Limb (tissue), 2 donors: Measurements from ENCODE around the gene SYTL3.
A peak's percentile ranks its signal among the peaks of the same experiment; 100 is the strongest.
"Not testable (repeated sequence)": the region's sequence is repeated elsewhere in the genome, so short reads cannot be mapped to it uniquely, and the experiment has no call there.

Source experiments
- DNase-seq, 2 donors: peaks; one replicate each; pipeline ENCODE4 v3.0.0-alpha.2; 2016; ENCODE audit errors: extremely low spot score in 2 of 2

Gene SYTL3

DNA sequence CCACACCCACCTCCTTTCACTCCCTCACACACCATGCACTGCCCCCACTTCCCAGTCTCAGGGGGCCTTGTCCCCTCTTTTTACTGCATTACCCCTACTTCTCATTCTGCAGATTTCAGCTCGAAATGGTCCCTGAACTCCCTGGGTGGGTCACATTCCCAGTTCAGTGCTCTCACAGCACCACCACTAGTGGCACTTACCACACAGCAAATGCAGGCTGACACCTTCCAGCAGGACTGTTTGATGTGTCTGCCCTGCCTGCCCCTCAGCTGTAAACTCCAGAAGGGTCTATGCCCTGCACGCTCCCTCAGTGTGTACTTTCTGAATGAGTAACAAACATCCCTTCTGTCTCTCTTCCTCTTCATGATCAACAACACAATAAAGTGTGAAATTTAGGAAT lies 9.3 kb upstream of the SYTL3 start:
- DNase-seq: no peak

- no peak for DNase-seq
Measured at GRCh38 chr6:158642097-158642601, 7.7 kb upstream of the SYTL3 start.

DNA sequence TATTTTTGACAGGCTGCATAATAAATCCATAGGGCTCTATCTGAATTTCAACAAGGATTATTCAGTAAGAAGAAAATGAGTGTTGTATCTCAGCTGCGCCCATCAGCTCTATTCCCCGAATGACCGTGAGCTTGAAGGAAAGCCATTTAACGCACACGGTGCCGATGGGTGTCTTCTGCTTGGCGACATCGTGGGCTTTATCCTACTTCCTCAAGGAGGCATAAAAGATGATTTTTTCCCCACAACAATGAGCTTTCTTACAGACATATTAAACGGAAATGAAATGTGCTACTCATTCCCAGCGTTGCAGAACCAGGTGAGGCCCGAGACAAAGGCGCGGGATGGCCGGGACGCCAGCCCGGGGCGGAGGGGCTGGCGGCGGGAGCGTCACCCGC lies 6.0 kb upstream of the SYTL3 start:
- DNase-seq: no peak

DNA sequence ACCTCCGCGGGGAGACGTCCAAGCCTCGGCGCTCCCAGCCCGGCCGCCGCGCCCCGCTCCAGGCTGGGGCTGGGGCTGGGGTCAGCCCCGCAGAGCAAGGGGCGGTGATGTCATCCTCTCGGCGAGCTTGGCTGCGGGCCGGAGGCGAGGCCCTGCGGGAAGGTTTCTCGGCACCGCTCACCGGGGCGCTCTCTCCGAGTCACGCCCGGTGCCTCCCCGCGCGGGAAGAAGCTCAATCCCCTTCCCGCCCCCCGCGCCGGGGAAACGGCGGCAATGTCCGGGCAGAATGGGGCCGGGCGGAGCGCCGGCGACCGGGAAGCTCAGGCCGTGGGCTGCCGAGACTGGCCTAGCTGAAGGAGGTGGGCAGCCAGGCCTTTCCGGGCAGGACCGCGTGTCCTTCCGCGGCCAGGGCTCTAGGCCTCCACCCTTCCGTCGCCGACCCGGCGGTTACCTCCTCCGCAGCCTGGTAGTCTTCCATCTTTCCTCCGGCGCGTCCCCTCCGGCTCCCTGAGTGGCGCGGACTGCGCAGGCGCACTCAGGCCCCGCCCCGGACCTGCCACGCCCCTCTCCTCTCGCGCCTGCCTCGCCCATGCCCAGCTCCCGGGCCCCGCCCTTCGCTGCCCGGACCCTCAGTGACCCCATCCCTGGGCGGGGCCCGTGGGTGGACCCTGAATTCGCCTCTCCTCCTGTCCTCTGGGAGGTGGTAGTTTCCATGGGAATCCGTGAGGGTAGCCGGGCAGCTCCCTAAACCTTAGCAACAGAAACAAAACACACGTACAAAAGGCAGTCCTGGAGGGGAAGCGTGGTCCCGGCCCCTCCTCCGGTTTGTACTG lies 5.4 kb upstream of the SYTL3 start, which contains the start of gene DYNLT1:
TSS of gene DYNLT1 (minus strand) at position 513 of the 833 bp plus-strand sequence. CDS start at position 478, 35 bp downstream.
- peak; percentile 91 to 98 for DNase-seq

- DNase-seq: no peak
Measured at GRCh38 chr6:158645064-158646022, 4.5 kb upstream of the SYTL3 start.

- no peak for DNase-seq
Measured at GRCh38 chr6:158646023-158646910, 3.6 kb upstream of the SYTL3 start.

GRCh38 chr6:158647501-158647900 lies 2.4 kb upstream of the SYTL3 start:
- DNase-seq: no peak

- DNase-seq: no peak
Measured at GRCh38 chr6:158648682-158649131, 1.1 kb upstream of the SYTL3 start.

DNA sequence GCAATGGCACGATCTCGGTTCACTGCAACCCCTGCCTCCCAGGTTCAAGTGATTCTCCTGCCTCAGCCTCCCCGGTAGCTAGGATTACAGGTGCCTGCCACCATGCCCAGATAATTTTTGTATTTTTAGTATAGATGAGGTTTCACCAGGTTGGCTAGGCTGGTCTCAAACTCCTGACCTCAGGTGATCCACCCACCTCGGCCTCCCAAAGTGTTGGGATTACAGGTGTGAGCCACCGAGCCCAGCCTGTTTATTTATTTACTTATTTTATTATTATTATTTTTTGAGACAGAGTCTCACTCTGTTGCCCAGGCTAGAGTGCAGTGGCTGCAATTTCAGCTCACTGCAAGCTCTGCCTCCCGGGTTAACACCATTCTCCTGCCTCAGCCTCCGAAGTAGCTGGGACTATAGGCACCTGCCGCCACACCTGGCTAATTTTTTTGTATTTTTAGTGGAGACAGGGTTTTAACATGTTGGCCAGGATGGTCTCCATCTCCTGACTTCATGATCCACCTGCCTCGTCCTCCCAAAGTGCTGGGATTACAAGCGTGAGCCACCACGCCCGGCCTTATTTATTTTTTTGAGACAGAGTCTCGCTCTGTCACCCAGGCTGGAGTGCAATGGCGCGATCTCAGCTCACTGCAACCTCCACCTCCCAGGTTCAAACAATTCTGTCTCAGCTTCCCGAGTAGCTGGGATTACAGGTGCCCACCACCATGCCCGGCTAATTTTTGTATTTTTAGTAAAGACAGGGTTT lies 2.3 kb downstream of the SYTL3 start:
- DNase-seq: not testable (repeated sequence)

DNA sequence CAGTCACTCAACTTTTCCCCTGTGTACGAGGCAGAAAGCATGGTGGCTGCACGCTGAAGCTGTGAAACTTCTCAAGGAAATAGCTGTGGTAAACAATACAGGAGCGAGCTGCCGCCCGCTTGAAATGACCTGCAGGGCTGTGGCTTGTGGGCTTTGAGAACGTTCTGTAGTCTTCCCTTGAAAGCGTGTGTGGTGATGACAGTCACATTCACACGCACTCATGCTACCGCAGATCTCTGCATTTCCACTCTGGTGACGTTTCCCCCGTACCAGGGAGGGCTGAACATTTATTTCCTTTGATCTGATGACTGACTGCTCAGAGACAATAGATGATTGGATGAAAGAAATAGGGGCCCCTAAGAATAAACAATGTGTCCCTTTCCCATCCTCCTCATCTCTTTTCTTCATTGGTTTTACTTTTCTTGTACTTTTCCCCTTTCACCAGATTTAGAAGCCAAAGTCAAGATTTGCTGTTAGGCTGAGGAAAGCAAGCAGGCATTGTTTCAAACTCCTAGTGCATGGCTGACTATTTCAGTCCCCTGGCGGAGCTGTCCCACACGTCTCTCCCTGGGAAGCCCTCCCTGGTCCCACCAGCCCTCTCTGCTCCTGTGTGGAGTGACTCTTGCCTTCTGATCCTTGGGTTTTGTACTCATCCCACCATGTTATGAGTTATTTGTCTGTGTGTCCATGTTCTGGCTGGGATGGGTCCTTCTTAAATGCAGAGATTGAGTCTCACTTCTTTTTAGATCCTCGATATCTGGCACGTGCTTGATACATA lies 3.9 kb downstream of the SYTL3 start:
- no peak for DNase-seq

- DNase-seq: peak in 1 of 2 donors; percentile 44
Measured at GRCh38 chr6:158654498-158654897, 4.6 kb downstream of the SYTL3 start.

- DNase-seq: no peak
Measured at GRCh38 chr6:158654960-158655489, 5.2 kb downstream of the SYTL3 start.

GRCh38 chr6:158655569-158656450 lies 6.0 kb downstream of the SYTL3 start:
- peak in 1 of 2 donors; percentile 15 for DNase-seq

DNA sequence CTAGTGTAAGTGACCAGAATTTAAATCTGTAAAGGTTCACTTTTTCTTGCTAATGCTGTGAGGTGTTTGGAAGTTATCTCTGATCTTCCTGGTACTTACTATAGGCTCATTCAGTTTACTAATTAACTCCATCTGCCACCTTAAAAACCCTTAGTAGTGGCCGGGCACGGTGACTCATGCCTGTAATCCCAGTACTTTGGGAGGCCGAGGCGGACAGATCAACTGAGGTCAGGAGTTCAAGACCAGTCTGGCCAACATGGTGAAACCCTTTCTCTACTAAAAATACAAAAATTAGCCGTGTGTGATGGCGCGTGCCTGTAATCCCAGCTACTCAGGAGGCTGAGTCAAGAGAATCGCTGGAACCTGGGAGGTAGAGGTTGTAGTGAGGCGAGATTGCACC lies 7.1 kb downstream of the SYTL3 start:
- DNase-seq: not testable (repeated sequence)

- no peak for DNase-seq
Measured at GRCh38 chr6:158660333-158660754, 10.5 kb downstream of the SYTL3 start.

DNA sequence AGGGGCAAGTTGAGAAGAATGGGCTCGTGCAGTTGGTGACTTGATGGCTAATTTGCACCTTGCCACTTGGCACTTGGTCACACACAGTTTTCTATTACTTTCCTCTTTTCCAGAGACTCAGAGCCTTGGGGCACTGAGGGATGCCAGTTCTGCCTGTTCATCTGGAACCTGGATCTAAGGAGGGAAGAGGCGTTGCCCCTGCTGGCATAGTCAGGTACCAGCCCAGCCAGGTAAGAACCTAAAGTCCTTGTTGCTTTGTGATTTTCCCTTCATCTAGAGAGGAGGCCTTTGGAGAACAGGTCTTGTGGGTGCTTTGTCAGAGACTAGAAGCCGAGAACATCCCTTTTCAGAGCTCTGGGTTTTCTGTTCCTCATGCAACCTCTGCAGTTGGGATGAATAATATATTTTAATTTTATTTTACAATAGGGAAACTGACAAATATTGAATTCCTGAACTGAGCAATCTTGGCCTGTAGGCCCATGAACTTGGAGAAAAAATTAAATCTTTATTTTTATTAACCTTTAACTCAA lies 11.4 kb downstream of the SYTL3 start:
- DNase-seq: no peak

GRCh38 chr6:158662607-158662953 lies 12.7 kb downstream of the SYTL3 start:
- no peak for DNase-seq
